Esophagus squamous epithelium (tissue), 4 donors: ENCODE measurements around the gene ELP2.
"Not testable (repeated sequence)": the region's sequence is repeated elsewhere in the genome, so short reads cannot be mapped to it uniquely, and the experiment has no call there.

Source experiments
- CTCF ChIP-seq, 6 experiments: fragments of 450-650 bp in 4 of 6; fragments of 200-600 bp in 2 of 6; sonication (generic) in 2 of 6; IDR thresholded peaks; one replicate each; pipeline ENCODE4 v1.5.1; 2016 to 2019; ENCODE audit warnings: antibody characterized with exemption in 6 of 6, mild to moderate bottlenecking in 4 of 6, moderate library complexity in 4 of 6
- POLR2A ChIP-seq, 4 donors: fragments of 450-650 bp; IDR thresholded peaks; one replicate each; pipeline ENCODE4 v1.6.1; 2017; ENCODE audit warnings: antibody characterized with exemption in 4 of 4, mild to moderate bottlenecking in 4 of 4, moderate library complexity in 3 of 4

GRCh38 chr18:36168296-36168695 lies 38.6 kb downstream of the ELP2 start:
- not testable (repeated sequence) for TF ChIP-seq POLR2A, CTCF (IDR thresholded peaks at IDR 0.05)
